WTC11 (cell line): ENCODE results near the gene CRKL.

Experiments used
- ARID4B ChIP-seq: sonication (generic); formaldehyde crosslinking; IDR thresholded peaks from 2 replicates; pipeline ENCODE4 v1.8.0; 2023; ENCODE audit warnings: missing genetic modification reagents, mild to moderate bottlenecking, borderline replicate concordance
- ATF2 ChIP-seq: sonication (generic); formaldehyde crosslinking; IDR thresholded peaks from 2 replicates; pipeline ENCODE4 v1.8.1; 2022; ENCODE audit warnings: low read depth, missing genetic modification reagents, borderline replicate concordance
- CTCF ChIP-seq: fragments of 200-600 bp; IDR thresholded peaks from 2 replicates; pipeline ENCODE4 v1.8.0; 2022; ENCODE audit warnings: antibody characterized with exemption
- E2F5 ChIP-seq: sonication (generic); formaldehyde crosslinking; IDR thresholded peaks from 2 replicates; pipeline ENCODE4 v1.8.1; 2022; ENCODE audit warnings: mild to moderate bottlenecking, moderate library complexity, missing genetic modification reagents
- ELF4 ChIP-seq: sonication (generic); formaldehyde crosslinking; IDR thresholded peaks from 2 replicates; pipeline ENCODE4 v1.8.1; 2022; ENCODE audit warnings: low read depth, mild to moderate bottlenecking, moderate library complexity, missing genetic modification reagents
- ESRRA ChIP-seq: sonication (generic); formaldehyde crosslinking; IDR thresholded peaks from 2 replicates; pipeline ENCODE4 v1.8.1; 2022; ENCODE audit warnings: mild to moderate bottlenecking, missing genetic modification reagents, borderline replicate concordance
- MLX ChIP-seq: sonication (generic); formaldehyde crosslinking; IDR thresholded peaks from 2 replicates; pipeline ENCODE4 v1.8.1; 2023; ENCODE audit warnings: mild to moderate bottlenecking, missing genetic modification reagents, moderate library complexity
- NFYB ChIP-seq: sonication (generic); formaldehyde crosslinking; conservative IDR thresholded peaks from 2 replicates; pipeline ENCODE4 v1.8.0; 2022; ENCODE audit warnings: low read depth, missing genetic modification reagents
- USF2 ChIP-seq: sonication (generic); formaldehyde crosslinking; IDR thresholded peaks from 2 replicates; pipeline ENCODE4 v1.8.1; 2023; ENCODE audit warnings: mild to moderate bottlenecking, missing genetic modification reagents, moderate library complexity
- ZNF512 ChIP-seq: sonication (generic); formaldehyde crosslinking; IDR thresholded peaks from 2 replicates; pipeline ENCODE4 v1.8.1; 2022; ENCODE audit warnings: missing genetic modification reagents, borderline replicate concordance

- TF ChIP-seq CTCF (no peak), NFYB (CRISPR knock-in tag) (no peak), ESRRA (CRISPR knock-in tag) (no peak), ZNF512 (CRISPR knock-in tag) (no peak), USF2 (CRISPR knock-in tag) (no peak), ATF2 (CRISPR knock-in tag) (no peak), MLX (CRISPR knock-in tag) (no peak), E2F5 (no peak), ELF4 (CRISPR knock-in tag) (no peak), ARID4B (CRISPR knock-in tag) (no peak)
Measured at GRCh38 chr22:20973634-20974286, 56.6 kb downstream of the CRKL start.
